GM12873 (cell line): Measurements from ENCODE around the gene RHEB.
A peak's percentile ranks its signal among the peaks of the same experiment; 100 is the strongest.

ENCODE experiments used
- TF ChIP-seq, protein P1 (sequence below): IDR thresholded peaks from 2 replicates; pipeline ENCODE4 v1.5.1; 2012; ENCODE audit warnings: low read depth, mild to moderate bottlenecking, moderate library complexity, low read length, control low read depth; ENCODE audit not compliant: insufficient read depth; ENCODE audit errors: missing control alignments

RHEB gene

DNA sequence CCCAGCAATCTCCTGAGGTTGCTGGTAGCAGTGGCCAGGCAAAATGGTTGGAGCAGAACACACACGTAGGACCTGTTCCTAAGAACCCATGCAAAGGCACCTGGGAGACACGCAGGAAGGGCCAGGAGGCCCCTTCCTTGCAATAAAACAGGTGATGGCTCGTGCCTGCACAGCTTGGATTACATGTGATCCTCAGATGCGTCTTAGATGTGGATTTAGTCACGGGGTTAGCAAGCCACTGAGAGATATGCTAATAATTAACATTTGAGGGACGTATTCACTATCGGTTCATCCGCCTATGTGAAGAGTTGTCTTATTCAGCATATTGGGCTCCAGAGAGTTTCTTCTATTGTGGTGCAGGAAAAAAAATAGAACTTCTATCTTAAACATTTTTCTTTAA, 4.6 kb upstream of the RHEB start:
- TF ChIP-seq, protein P1, sequence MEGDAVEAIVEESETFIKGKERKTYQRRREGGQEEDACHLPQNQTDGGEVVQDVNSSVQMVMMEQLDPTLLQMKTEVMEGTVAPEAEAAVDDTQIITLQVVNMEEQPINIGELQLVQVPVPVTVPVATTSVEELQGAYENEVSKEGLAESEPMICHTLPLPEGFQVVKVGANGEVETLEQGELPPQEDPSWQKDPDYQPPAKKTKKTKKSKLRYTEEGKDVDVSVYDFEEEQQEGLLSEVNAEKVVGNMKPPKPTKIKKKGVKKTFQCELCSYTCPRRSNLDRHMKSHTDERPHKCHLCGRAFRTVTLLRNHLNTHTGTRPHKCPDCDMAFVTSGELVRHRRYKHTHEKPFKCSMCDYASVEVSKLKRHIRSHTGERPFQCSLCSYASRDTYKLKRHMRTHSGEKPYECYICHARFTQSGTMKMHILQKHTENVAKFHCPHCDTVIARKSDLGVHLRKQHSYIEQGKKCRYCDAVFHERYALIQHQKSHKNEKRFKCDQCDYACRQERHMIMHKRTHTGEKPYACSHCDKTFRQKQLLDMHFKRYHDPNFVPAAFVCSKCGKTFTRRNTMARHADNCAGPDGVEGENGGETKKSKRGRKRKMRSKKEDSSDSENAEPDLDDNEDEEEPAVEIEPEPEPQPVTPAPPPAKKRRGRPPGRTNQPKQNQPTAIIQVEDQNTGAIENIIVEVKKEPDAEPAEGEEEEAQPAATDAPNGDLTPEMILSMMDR = no peak

DNA sequence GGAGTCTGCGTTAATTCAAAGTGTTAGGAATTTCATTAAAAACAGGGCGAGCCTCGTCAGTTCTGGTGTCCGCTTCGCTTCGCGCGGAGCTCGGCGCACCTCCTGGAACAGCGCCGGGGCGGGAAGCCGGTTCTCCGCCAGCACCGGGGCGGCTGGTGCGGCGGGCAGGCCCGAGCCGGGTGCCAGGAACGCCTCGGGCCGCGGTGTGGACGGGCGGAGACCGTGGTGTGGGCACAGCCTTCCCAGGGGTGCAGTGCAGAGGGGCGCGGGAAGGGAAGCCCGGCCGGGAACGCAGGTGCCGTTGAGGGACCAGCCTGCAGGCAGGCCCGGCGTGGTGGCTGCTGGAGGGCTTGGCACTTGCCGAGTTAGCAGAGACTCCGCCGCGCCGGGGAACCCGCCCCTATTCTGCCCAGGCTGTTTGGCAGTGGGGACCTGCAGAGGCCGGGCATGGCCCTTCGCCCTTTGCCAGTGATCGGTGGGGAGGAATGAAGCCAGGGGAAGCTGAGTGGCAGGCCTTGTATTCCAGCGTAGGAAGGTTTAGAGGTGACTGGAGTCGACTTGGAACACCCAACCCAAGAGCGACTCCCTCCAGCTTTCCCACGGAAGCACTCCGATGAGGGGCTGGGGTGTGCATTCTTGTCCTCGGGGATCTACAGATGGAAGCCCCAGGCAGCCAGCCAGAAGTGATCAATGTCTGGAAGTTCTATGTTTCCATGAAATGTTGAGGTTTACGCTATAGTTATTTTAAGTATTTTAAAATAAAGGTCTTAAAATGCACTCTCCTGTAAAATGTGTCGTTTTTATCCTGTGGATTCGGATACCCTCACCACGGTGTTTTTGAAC, 945 bp upstream of the RHEB start:
- TF ChIP-seq, protein P1 = no peak

DNA sequence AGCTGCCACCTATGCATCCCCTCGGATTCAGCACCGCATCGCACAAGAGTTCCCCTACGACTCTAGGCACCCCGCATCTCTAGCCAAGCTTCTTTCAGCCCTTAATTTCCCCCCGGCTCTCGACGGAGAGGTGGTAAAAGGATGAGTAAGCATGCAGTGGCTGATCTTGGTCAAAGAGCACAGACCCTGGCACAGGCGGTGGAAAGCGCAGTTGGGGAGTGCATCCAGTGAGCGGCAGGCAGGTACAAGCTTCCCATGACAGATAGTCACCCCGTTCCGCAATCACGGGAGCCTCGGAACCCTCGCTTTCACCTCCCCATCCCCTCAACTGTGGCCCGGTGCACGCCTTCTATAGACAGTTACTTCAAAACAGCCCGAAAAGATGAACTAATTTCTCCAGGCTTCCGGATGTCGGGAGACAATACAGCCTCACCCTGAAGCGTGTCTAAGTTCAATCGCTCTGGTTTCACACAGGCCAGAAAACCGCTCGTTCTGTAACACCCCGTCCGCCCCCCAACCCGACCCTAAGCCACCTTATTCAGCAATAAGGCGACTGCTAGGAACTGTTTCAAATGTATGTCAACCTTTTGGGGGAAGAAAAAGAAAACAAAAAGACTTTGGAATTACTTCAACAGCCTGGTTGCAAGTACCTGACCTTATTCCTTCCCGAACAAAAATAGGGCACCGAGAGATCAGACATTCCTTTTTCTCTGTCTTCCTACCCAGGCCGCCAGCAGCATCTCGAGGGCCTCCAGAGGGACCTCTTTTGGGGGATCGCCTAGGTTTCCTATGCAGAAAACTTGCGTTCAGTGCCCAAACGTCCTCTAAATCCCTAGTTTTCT, 1.4 kb downstream of the RHEB start:
- TF ChIP-seq, protein P1 = peak; percentile 8

DNA sequence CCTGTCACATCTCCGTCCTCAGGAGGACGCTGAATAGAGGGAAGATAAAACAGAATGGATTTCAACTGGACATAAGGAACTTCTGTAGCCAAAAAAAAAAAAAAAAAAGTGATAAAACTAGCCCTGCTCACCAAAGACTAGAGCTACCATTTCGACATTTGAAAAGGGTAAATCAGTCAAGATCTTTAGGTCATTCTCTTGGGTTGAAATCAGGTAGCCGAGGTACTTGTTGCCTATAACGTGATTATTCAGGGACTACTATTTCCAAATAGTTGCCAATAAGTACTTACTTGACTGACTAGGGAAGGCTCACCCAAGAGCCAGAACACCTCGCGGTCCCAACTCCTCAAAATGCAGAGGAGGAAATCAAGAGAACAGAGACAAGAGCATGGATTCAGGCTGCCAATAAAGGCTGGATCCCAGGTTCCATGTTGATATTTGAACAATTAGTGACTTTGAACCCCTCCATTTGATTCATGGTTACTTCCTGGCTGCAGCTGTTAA, 2.0 kb downstream of the RHEB start:
- TF ChIP-seq, protein P1 = no peak

DNA sequence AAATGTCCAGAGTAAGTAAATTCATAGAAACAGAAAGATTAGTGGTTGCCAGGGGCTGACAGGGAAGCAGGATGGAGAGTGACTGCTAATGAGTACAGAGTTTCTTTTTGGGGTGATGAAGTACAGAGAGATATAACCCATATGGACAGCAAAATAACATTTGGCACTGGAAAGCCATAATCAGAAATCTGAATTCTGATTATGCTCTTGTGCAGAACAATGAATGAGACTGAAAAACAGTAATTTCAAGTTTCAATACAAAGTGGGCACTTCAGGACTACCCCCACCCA, 4.5 kb downstream of the RHEB start:
- TF ChIP-seq, protein P1 = no peak

DNA sequence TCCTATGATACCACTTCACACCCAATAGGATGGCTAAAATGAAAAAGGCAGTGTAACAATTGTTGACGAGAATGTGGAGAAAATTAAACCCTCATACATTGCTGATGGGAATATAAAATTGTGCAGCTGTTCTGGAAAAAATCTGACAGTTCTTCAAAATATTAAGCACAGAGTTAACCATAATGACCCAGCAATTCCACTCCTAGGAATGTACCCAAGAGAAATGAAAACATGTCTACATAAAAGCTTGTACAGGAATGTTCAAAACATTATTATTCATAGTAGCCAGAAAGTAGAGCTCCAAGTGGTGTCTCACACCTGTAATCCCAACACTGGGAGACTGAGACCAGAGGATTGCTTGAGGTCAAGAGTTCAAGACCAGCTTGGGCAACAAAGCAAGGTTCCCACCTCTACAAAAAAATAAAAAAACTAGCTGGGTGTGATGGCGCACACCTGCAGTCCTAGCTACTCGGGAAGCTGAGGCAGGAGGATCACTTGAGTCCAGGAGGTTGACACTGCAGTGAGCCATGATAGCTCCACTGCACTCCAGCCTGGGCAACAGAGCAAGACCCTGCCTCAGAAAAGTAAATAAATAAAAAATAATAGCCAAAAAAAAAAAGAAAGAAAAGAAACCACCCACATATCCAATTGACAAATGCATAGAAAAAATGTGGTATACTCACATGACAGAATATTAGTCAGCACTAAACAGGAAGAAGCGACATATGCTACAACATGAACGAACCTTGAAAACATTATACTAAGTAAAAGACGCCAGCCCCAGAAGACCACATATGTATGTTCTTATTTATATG, 5.0 kb downstream of the RHEB start:
- TF ChIP-seq, protein P1 = no peak
